HepG2 (cell line): Measurements from ENCODE around the gene IL15RA. TPM values are rescaled to one million over a fixed set of nuclear protein-coding genes. Genes with fewer than 3 reads are reported as not detected.

Source experiments
- AGO2 ChIP-seq: fragments of 200-400 bp; formaldehyde crosslinking; optimal IDR thresholded peaks from 2 replicates; pipeline ENCODE3; 2017; ENCODE audit warnings: mild to moderate bottlenecking, low read depth, low read length, moderate library complexity
- CEBPB ChIP-seq: IDR thresholded peaks from 2 replicates; pipeline ENCODE4 v1.6.1; 2011; ENCODE audit warnings: low read depth, low read length, improper control_type of control experiment, borderline replicate concordance
- EED ChIP-seq: sonication (generic); formaldehyde crosslinking; IDR thresholded peaks from 2 replicates; pipeline ENCODE4 v1.5.0; 2020; ENCODE audit warnings: mild to moderate bottlenecking, missing genetic modification reagents
- FOXA3 ChIP-seq: IDR thresholded peaks from 2 replicates; pipeline ENCODE4 v1.6.1; 2016; ENCODE audit warnings: missing genetic modification reagents, missing compliant biosample characterization
- FOXO1 ChIP-seq: sonication (generic); formaldehyde crosslinking; IDR thresholded peaks from 2 replicates; pipeline ENCODE4 v1.4.0; 2020; ENCODE audit warnings: missing genetic modification reagents
- GABPB1 ChIP-seq: IDR thresholded peaks from 2 replicates; pipeline ENCODE4 v1.6.1; 2016; ENCODE audit warnings: mild to moderate bottlenecking, missing genetic modification reagents, moderate library complexity, missing compliant biosample characterization
- GATA4 ChIP-seq: sonication (generic); IDR thresholded peaks from 2 replicates; pipeline ENCODE4 v1.6.1; 2016; ENCODE audit warnings: antibody characterized with exemption, low read depth, borderline replicate concordance
- HNRNPL ChIP-seq: fragments of 200-400 bp; formaldehyde crosslinking; IDR thresholded peaks from 2 replicates; pipeline ENCODE4 v1.6.1; 2017; ENCODE audit warnings: mild to moderate bottlenecking, low read depth, low read length
- KDM3A ChIP-seq: IDR thresholded peaks from 2 replicates; pipeline ENCODE4 v1.6.1; 2018; ENCODE audit warnings: low read depth, missing compliant biosample characterization
- LCORL ChIP-seq, 2 experiments: fragments of 450-650 bp in 1 of 2; sonication (generic) in 1 of 2; formaldehyde crosslinking in 1 of 2; IDR thresholded peaks; 2 replicates each; pipeline versions ENCODE4 v1.5.0 to v1.6.1; 2017 to 2020; ENCODE audit warnings: antibody characterized with exemption in 1 of 2, missing genetic modification reagents in 1 of 2
- MTA1 ChIP-seq: sonication (generic); formaldehyde crosslinking; IDR thresholded peaks from 2 replicates; pipeline ENCODE4 v1.4.0; 2020; ENCODE audit warnings: missing genetic modification reagents, mild to moderate bottlenecking, borderline replicate concordance
- MTF2 ChIP-seq: sonication (generic); formaldehyde crosslinking; IDR thresholded peaks from 2 replicates; pipeline ENCODE4 v1.5.0; 2020; ENCODE audit warnings: missing genetic modification reagents, borderline replicate concordance
- SIN3A ChIP-seq: IDR thresholded peaks from 2 replicates; pipeline ENCODE4 v1.6.1; 2011; ENCODE audit warnings: low read depth, mild to moderate bottlenecking, control low read depth, low read length, borderline replicate concordance
- TEAD2 ChIP-seq: sonication (generic); formaldehyde crosslinking; IDR thresholded peaks from 2 replicates; pipeline ENCODE4 v1.9.0; 2021; ENCODE audit warnings: missing genetic modification reagents
- ZNF160 ChIP-seq: sonication (generic); formaldehyde crosslinking; IDR thresholded peaks from 2 replicates; pipeline ENCODE4 v1.8.0; 2022; ENCODE audit warnings: mild to moderate bottlenecking, inconsistent platforms, missing genetic modification reagents
- ZNF292 ChIP-seq: sonication (generic); formaldehyde crosslinking; IDR thresholded peaks from 2 replicates; pipeline ENCODE4 v1.8.1; 2022; ENCODE audit warnings: mild to moderate bottlenecking, low read depth, missing genetic modification reagents, borderline replicate concordance
- ZNF501 ChIP-seq: sonication (generic); formaldehyde crosslinking; IDR thresholded peaks from 2 replicates; pipeline ENCODE4 v1.5.1; 2020; ENCODE audit warnings: mild to moderate bottlenecking, moderate library complexity, missing genetic modification reagents
- ZNF556 ChIP-seq: sonication (generic); formaldehyde crosslinking; IDR thresholded peaks from 2 replicates; pipeline ENCODE4 v1.4.0; 2020; ENCODE audit warnings: mild to moderate bottlenecking, missing genetic modification reagents, borderline replicate concordance
- ZNF720 ChIP-seq: sonication (generic); formaldehyde crosslinking; IDR thresholded peaks from 2 replicates; pipeline ENCODE4 v1.4.0; 2020; ENCODE audit warnings: missing genetic modification reagents
- ZNF777 ChIP-seq: sonication (generic); formaldehyde crosslinking; IDR thresholded peaks from 2 replicates; pipeline ENCODE4 v1.4.0; 2020; ENCODE audit warnings: missing genetic modification reagents
- ZZZ3 ChIP-seq: sonication (generic); formaldehyde crosslinking; IDR thresholded peaks from 2 replicates; pipeline ENCODE4 v1.4.0; 2020; ENCODE audit warnings: missing genetic modification reagents, mild to moderate bottlenecking, borderline replicate concordance
- polyA plus RNA-seq, 8 experiments: library from polyadenylated mRNA; depleted of rRNA in 3 of 8; stranded (reverse) in 7 of 8; unstranded in 1 of 8; fragments of >200 nt; fragmentation: Illumina TruSeq in 4 of 8; extraction: Trizol in 4 of 8; gene quantifications; 2 replicates each; pipeline versions ENCODE4 v1.2.1 to v1.2.3, GENCODE V29; 2011 to 2016; ENCODE audit warnings: low read depth in 4 of 8, missing spikeins in 1 of 8, mixed read lengths in 1 of 8; ENCODE audit not compliant: insufficient read depth in 1 of 8
- total RNA-seq, 5 experiments: library from RNA; depleted of rRNA; stranded (reverse); fragments of >200 nt; fragmentation: Illumina TruSeq; extraction: Trizol; gene quantifications; 2 replicates each; pipeline ENCODE4 v1.2.3, GENCODE V29; 2016; ENCODE audit warnings: low read depth in 1 of 5
- TF ChIP-seq, protein P1 (sequence below): fragments of 450-650 bp; IDR thresholded peaks from 2 replicates; pipeline ENCODE4 v1.6.1; 2016
- TF ChIP-seq, protein P2 (sequence below): conservative IDR thresholded peaks from 2 replicates; pipeline ENCODE4 v1.6.1; 2018; ENCODE audit warnings: missing genetic modification reagents
- TF ChIP-seq, protein P3 (sequence below): sonication (generic); formaldehyde crosslinking; IDR thresholded peaks from 2 replicates; pipeline ENCODE4 v1.5.0; 2020; ENCODE audit warnings: mild to moderate bottlenecking, missing genetic modification reagents, moderate library complexity
- TF ChIP-seq, protein P4 (sequence below), 2 experiments: fragments of 450-650 bp in 1 of 2; sonication (generic) in 1 of 2; formaldehyde crosslinking; IDR thresholded peaks; 2 replicates each; pipeline versions ENCODE4 v1.5.0 to v1.8.0; 2020 to 2022; ENCODE audit warnings: mild to moderate bottlenecking in 1 of 2, missing genetic modification reagents in 1 of 2

IL15RA gene
- total and polyA plus RNA-seq, 2 of the 13 experiments (the other 11 are each of a cell fraction or from before 2014, with no cell fraction given), result 0.53 to 0.77 TPM

DNA sequence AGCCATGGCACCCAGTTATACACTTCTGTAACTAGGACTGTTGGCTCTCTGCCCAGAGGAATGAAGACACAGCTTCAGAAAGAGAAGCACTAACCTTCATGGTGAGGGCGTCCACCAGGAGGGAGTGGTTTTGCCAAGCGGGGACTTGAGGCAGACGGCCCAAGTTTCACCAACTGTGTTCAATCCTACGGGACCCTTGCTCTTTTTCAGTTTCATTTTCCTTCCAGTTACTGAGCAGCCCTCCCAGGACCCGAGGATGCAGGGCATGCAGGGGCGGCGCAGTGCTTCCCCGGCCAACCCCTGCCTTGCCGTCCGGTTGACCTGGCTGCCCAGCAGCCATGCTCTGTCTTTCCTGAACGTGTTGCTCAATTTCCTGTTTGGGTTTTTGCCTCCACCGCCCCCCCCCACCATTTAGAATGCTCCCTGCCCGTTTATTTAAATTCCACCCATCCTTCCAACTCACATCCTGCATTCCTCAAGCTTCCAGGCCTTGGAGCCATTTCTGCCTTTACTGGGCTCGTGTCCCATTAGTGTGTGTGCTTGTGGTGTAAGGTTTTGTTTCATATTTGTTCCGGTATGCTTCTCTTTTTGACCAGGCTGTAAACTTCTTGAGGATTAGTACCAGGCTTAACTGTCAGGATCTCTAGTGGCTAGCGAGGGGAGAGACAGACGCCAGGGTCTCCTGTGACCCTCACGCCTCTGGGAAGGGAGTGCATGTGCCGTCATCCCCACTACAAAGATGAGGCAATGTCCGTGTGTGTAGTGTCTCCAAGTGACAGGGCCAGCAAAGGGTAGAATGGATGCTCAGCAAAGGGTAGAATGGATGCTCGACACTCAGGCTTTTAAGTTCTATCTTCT, 31.6 kb downstream of the IL15RA start (continued):
- TF ChIP-seq GATA4, result no peak
- TF ChIP-seq, protein P1, sequence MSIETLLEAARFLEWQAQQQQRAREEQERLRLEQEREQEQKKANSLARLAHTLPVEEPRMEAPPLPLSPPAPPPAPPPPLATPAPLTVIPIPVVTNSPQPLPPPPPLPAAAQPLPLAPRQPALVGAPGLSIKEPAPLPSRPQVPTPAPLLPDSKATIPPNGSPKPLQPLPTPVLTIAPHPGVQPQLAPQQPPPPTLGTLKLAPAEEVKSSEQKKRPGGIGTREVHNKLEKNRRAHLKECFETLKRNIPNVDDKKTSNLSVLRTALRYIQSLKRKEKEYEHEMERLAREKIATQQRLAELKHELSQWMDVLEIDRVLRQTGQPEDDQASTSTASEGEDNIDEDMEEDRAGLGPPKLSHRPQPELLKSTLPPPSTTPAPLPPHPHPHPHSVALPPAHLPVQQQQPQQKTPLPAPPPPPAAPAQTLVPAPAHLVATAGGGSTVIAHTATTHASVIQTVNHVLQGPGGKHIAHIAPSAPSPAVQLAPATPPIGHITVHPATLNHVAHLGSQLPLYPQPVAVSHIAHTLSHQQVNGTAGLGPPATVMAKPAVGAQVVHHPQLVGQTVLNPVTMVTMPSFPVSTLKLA, result no peak
- no peak for TF ChIP-seq AGO2
- TF ChIP-seq EED (CRISPR knock-in tag), result no peak
- no peak for TF ChIP-seq ZNF501 (CRISPR knock-in tag)
- no peak for TF ChIP-seq ZNF292
- no peak for TF ChIP-seq FOXA3 (CRISPR knock-in tag)
- no peak for TF ChIP-seq MTA1 (CRISPR knock-in tag)
- TF ChIP-seq, protein P2, sequence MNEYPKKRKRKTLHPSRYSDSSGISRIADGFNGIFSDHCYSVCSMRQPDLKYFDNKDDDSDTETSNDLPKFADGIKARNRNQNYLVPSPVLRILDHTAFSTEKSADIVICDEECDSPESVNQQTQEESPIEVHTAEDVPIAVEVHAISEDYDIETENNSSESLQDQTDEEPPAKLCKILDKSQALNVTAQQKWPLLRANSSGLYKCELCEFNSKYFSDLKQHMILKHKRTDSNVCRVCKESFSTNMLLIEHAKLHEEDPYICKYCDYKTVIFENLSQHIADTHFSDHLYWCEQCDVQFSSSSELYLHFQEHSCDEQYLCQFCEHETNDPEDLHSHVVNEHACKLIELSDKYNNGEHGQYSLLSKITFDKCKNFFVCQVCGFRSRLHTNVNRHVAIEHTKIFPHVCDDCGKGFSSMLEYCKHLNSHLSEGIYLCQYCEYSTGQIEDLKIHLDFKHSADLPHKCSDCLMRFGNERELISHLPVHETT (CRISPR knock-in tag), result no peak
- TF ChIP-seq GABPB1 (CRISPR knock-in tag), result peak; percentile 62
- peak; percentile 25; the same call in 1 of the 2 replicates for TF ChIP-seq CEBPB
- TF ChIP-seq LCORL (IDR thresholded peaks at IDR 0.05), result no peak
- 0 out of 2 replicates have a peak, but pooled peaks have one; percentile 39 for TF ChIP-seq LCORL (CRISPR knock-in tag; IDR thresholded peaks at IDR 0.05)
- TF ChIP-seq FOXO1, result no peak
- TF ChIP-seq, protein P3, sequence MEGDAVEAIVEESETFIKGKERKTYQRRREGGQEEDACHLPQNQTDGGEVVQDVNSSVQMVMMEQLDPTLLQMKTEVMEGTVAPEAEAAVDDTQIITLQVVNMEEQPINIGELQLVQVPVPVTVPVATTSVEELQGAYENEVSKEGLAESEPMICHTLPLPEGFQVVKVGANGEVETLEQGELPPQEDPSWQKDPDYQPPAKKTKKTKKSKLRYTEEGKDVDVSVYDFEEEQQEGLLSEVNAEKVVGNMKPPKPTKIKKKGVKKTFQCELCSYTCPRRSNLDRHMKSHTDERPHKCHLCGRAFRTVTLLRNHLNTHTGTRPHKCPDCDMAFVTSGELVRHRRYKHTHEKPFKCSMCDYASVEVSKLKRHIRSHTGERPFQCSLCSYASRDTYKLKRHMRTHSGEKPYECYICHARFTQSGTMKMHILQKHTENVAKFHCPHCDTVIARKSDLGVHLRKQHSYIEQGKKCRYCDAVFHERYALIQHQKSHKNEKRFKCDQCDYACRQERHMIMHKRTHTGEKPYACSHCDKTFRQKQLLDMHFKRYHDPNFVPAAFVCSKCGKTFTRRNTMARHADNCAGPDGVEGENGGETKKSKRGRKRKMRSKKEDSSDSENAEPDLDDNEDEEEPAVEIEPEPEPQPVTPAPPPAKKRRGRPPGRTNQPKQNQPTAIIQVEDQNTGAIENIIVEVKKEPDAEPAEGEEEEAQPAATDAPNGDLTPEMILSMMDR (CRISPR knock-in tag), result no peak
- no peak for TF ChIP-seq ZNF556 (CRISPR knock-in tag)
- 0 out of 2 replicates have a peak, but pooled peaks have one; percentile 28 for TF ChIP-seq ZNF777 (CRISPR knock-in tag)
- no peak for TF ChIP-seq MTF2 (CRISPR knock-in tag)
- TF ChIP-seq ZNF160 (CRISPR knock-in tag), result no peak
- TF ChIP-seq KDM3A (CRISPR knock-in tag), result no peak
- TF ChIP-seq, protein P4, sequence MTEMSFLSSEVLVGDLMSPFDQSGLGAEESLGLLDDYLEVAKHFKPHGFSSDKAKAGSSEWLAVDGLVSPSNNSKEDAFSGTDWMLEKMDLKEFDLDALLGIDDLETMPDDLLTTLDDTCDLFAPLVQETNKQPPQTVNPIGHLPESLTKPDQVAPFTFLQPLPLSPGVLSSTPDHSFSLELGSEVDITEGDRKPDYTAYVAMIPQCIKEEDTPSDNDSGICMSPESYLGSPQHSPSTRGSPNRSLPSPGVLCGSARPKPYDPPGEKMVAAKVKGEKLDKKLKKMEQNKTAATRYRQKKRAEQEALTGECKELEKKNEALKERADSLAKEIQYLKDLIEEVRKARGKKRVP (CRISPR knock-in tag; IDR thresholded peaks at IDR 0.05), result peak in 1 of 2 experiments; percentile 12; a peak in 1 of 4 replicates
- TF ChIP-seq SIN3A, result no peak
- no peak for TF ChIP-seq TEAD2 (CRISPR knock-in tag)
- no peak for TF ChIP-seq ZZZ3 (CRISPR knock-in tag)
- no peak for TF ChIP-seq ZNF720 (CRISPR knock-in tag)
- TF ChIP-seq HNRNPL, result no peak
